Kidney epithelial cell (primary cell): ENCODE measurements around the gene CLSTN1. TPM values are rescaled to one million over a fixed set of nuclear protein-coding genes. Genes with fewer than 3 reads are reported as not detected.

Experiments used
- DNase-seq: peaks from one replicate; pipeline ENCODE4 v3.0.0-alpha.2; 2010; ENCODE audit warnings: low read depth
- H3K27me3 ChIP-seq: 2 replicates; pipeline ENCODE4 v1.6.0; 2011; ENCODE audit warnings: low read length; ENCODE audit not compliant: control insufficient read depth, insufficient read depth
- H3K36me3 ChIP-seq: 2 replicates; pipeline ENCODE4 v1.5.1; 2011; ENCODE audit warnings: low read length; ENCODE audit not compliant: control insufficient read depth, insufficient read depth
- H3K4me3 ChIP-seq: 2 replicates; pipeline ENCODE4 v1.5.1; 2011; ENCODE audit warnings: low read depth, mild to moderate bottlenecking, control low read depth, low read length
- CTCF ChIP-seq: IDR thresholded peaks from 2 replicates; pipeline ENCODE4 v1.5.1; 2011; ENCODE audit warnings: mild to moderate bottlenecking, moderate library complexity, low read length, control low read depth, inconsistent platforms; ENCODE audit not compliant: insufficient read depth, poor library complexity, severe bottlenecking
- total RNA-seq: library from RNA; depleted of rRNA; stranded (reverse); fragments of >200 nt; gene quantifications from 2 replicates; pipeline ENCODE4 v1.2.3, GENCODE V29; 2015

CLSTN1 gene
- total RNA-seq, 1 donor from 2014 or later = 115 TPM

- DNase-seq = no peak
- Histone ChIP-seq H3K36me3 (peaks cover 4% of the 10 kb centered on the region), H3K4me3 (no peak overlapping the region), H3K27me3 (no peaks in the 10 kb centered on the region)
- peak; percentile 98 for TF ChIP-seq CTCF
Measured at GRCh38 chr1:9724706-9725476, 98.9 kb downstream of the CLSTN1 start.

- Histone ChIP-seq H3K4me3 (no peak overlapping the region), H3K36me3 (peaks cover 4% of the 10 kb centered on the region), H3K27me3 (no peaks in the 10 kb centered on the region)
- no peak for TF ChIP-seq CTCF
- DNase-seq = no peak
Measured at GRCh38 chr1:9723926-9724325, 99.8 kb downstream of the CLSTN1 start.

GRCh38 chr1:9723068-9723805 lies 100.5 kb downstream of the CLSTN1 start:
- Histone ChIP-seq H3K27me3 (no peaks in the 10 kb centered on the region), H3K36me3 (peaks cover 4% of the 10 kb centered on the region), H3K4me3 (no peak overlapping the region)
- no peak for TF ChIP-seq CTCF
- DNase-seq = no peak

- Histone ChIP-seq H3K36me3 (peaks cover 4% of the 10 kb centered on the region), H3K4me3 (no peak overlapping the region), H3K27me3 (no peaks in the 10 kb centered on the region)
- DNase-seq = no peak
- TF ChIP-seq CTCF = no peak
Measured at GRCh38 chr1:9722378-9722749, 101.4 kb downstream of the CLSTN1 start.

GRCh38 chr1:9721606-9722377 lies 102.0 kb downstream of the CLSTN1 start:
- TF ChIP-seq CTCF = peak; percentile 73
- no peak for DNase-seq
- no peak overlapping the region for H3K4me3 ChIP-seq
- peaks cover 4% of the 10 kb centered on the region for H3K36me3 ChIP-seq
- no peaks in the 10 kb centered on the region for H3K27me3 ChIP-seq
